Measurements from ENCODE around the gene FILIP1L.

FILIP1L gene

GRCh38 chr3:99892332-99892731 is 222.0 kb downstream of the FILIP1L start:
- no peak for DNase-seq (ENCODE audit: low read depth, low spot score)

- DNase-seq (ENCODE audit: low read depth, low spot score) = no peak
Measured at GRCh38 chr3:99891610-99892285, 222.6 kb downstream of the FILIP1L start.

- DNase-seq (ENCODE audit: low read depth, low spot score) = no peak
Measured at GRCh38 chr3:99885851-99886250, 228.4 kb downstream of the FILIP1L start.

- DNase-seq (ENCODE audit: low read depth, low spot score) = no peak
Measured at GRCh38 chr3:99885085-99885484, 229.2 kb downstream of the FILIP1L start.

- DNase-seq (ENCODE audit: low read depth, low spot score) = no peak
Measured at GRCh38 chr3:99884484-99884883, 229.8 kb downstream of the FILIP1L start.

GRCh38 chr3:99883693-99884092 is 230.6 kb downstream of the FILIP1L start:
- DNase-seq (ENCODE audit: low read depth, low spot score) = no peak

GRCh38 chr3:99883138-99883461 is 231.2 kb downstream of the FILIP1L start:
- DNase-seq (ENCODE audit: low read depth, low spot score) = no peak

- no peak for DNase-seq (ENCODE audit: low read depth, low spot score)
Measured at GRCh38 chr3:99882436-99883137, 231.7 kb downstream of the FILIP1L start.

- no peak for DNase-seq (ENCODE audit: low read depth, low spot score)
Measured at GRCh38 chr3:99881121-99881524, 233.2 kb downstream of the FILIP1L start.

GRCh38 chr3:99879275-99879674 is 235.0 kb downstream of the FILIP1L start:
- DNase-seq (ENCODE audit: low read depth, low spot score) = no peak

- DNase-seq (ENCODE audit: low read depth, low spot score) = no peak
Measured at GRCh38 chr3:99878005-99878404, 236.3 kb downstream of the FILIP1L start.

- DNase-seq (ENCODE audit: low read depth, low spot score) = no peak
Measured at GRCh38 chr3:99877031-99877579, 237.2 kb downstream of the FILIP1L start.

GRCh38 chr3:99875929-99876841 is 238.1 kb downstream of the FILIP1L start:
- DNase-seq (ENCODE audit: low read depth, low spot score) = no peak

- no peak for DNase-seq (ENCODE audit: low read depth, low spot score)
Measured at GRCh38 chr3:99875581-99875928, 238.7 kb downstream of the FILIP1L start.

- DNase-seq (ENCODE audit: low read depth, low spot score) = no peak
Measured at GRCh38 chr3:99874237-99875002, 239.9 kb downstream of the FILIP1L start.

GRCh38 chr3:99873269-99874102 is 240.8 kb downstream of the FILIP1L start:
- no peak for DNase-seq (ENCODE audit: low read depth, low spot score)

- no peak for DNase-seq (ENCODE audit: low read depth, low spot score)
Measured at GRCh38 chr3:99872923-99873254, 241.4 kb downstream of the FILIP1L start.

- DNase-seq (ENCODE audit: low read depth, low spot score) = no peak
Measured at GRCh38 chr3:99871231-99872045, 242.9 kb downstream of the FILIP1L start.

GRCh38 chr3:99870712-99871111 is 243.6 kb downstream of the FILIP1L start:
- no peak for DNase-seq (ENCODE audit: low read depth, low spot score)

GRCh38 chr3:99869621-99870020 is 244.7 kb downstream of the FILIP1L start:
- no peak for DNase-seq (ENCODE audit: low read depth, low spot score)
